ENCODE results near the gene ST6GAL1. TPM values are rescaled to one million over a fixed set of nuclear protein-coding genes. Genes with fewer than 3 reads are reported as not detected.

Gene ST6GAL1
- total and polyA plus RNA-seq, 2 experiments from 2014 or later = 17.6 to 65.1 TPM

- H3K9me3 Mint-ChIP-seq = peaks cover 7% of the 10 kb centered on the region; the same call in 2 of the 3 replicates
- DNase-seq (ENCODE audit: low spot score) = no peak
- TF ChIP-seq ZNF462 (CRISPR knock-in tag; IDR thresholded peaks at IDR 0.05) = no peak
- ATAC-seq = no peak
- Histone ChIP-seq H4K20me1 (replicated peaks; ENCODE audit: insufficient read depth) (0 out of 2 replicates have a peak, but pooled peaks cover 4% of the 10 kb centered on the region), H2AFZ (no peak overlapping the region), H3K4me2 (no peak overlapping the region), H3K4me1 (ENCODE audit: insufficient read depth) (peaks cover 15% of the 10 kb centered on the region), H3K27ac (ENCODE audit: low read depth) (no peak overlapping the region), H3K79me2 (replicated peaks; ENCODE audit: insufficient read depth) (peaks cover 4% of the 10 kb centered on the region; the same call in 1 of the 2 replicates), H3F3A (replicated peaks; ENCODE audit: low read depth) (no peaks in the 10 kb centered on the region), H3K4me3 (no peak overlapping the region), H3K9me2 (ENCODE audit: insufficient read depth) (no peaks in the 10 kb centered on the region; the same call in 1 of the 2 replicates), H3K36me3 (ENCODE audit: insufficient read depth) (0 out of 2 replicates have a peak, but pooled peaks cover 9% of the 10 kb centered on the region), H3K27me3 (ENCODE audit: insufficient read depth) (no peaks in the 10 kb centered on the region)
- no peak overlapping the region for H3K4me3 Mint-ChIP-seq
- no peak overlapping the region for H3K27ac Mint-ChIP-seq
- peaks cover 6% of the 10 kb centered on the region for H3K27me3 Mint-ChIP-seq (ENCODE audit: insufficient read depth, low read depth, poor library complexity)
- peaks cover 82% of the 10 kb centered on the region for H3K36me3 Mint-ChIP-seq (ENCODE audit: low read depth)
- peaks cover 30% of the 10 kb centered on the region for H3K4me1 Mint-ChIP-seq
Observed at GRCh38 chr3:186978712-186979111, 48.4 kb downstream of the ST6GAL1 start.

DNA sequence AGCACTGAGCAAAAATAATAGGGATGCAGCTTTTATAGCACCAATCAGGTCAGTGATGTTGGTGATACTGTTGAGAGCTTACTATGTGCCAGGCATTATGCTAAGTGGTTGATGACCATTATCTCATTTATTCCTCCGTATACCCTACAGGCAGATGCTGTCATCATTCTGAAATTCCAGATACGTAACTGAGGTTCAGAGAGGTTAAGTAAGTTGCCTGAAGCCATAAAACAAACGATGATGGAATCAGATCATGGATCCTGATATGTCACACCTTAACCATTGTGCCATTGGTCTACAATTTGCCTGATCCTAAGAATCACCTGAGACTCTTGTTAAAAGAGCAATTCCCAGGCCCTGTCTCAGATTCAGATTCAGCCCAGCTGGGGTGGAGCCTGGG lies 49.5 kb downstream of the ST6GAL1 start:
- peaks cover 77% of the 10 kb centered on the region for H3K36me3 Mint-ChIP-seq (ENCODE audit: low read depth)
- no peak overlapping the region for H3K27ac Mint-ChIP-seq
- H4K20me1 ChIP-seq (replicated peaks; ENCODE audit: insufficient read depth) = 0 out of 2 replicates have a peak, but pooled peaks cover 4% of the 10 kb centered on the region
- no peaks in the 10 kb centered on the region for H3K27me3 ChIP-seq (ENCODE audit: insufficient read depth)
- H3F3A ChIP-seq (replicated peaks; ENCODE audit: low read depth) = no peaks in the 10 kb centered on the region
- peaks cover 7% of the 10 kb centered on the region; the same call in 2 of the 3 replicates for H3K9me3 Mint-ChIP-seq
- H3K9me2 ChIP-seq (ENCODE audit: insufficient read depth) = no peaks in the 10 kb centered on the region; the same call in 1 of the 2 replicates
- no peak overlapping the region for H3K4me2 ChIP-seq
- ATAC-seq (no peak), DNase-seq (ENCODE audit: low spot score) (no peak)
- no peaks in the 10 kb centered on the region; the same call in 1 of the 2 replicates for H3K79me2 ChIP-seq (replicated peaks; ENCODE audit: insufficient read depth)
- H3K4me3 ChIP-seq = no peak overlapping the region
- no peak overlapping the region for H2AFZ ChIP-seq
- 0 out of 2 replicates have a peak, but pooled peaks cover 6% of the 10 kb centered on the region for H3K36me3 ChIP-seq (ENCODE audit: insufficient read depth)
- no peak overlapping the region for H3K4me3 Mint-ChIP-seq
- peaks cover 15% of the 10 kb centered on the region for H3K4me1 ChIP-seq (ENCODE audit: insufficient read depth)
- no peak overlapping the region for H3K27ac ChIP-seq (ENCODE audit: low read depth)
- H3K27me3 Mint-ChIP-seq (ENCODE audit: insufficient read depth, low read depth, poor library complexity) = peaks cover 9% of the 10 kb centered on the region
- peaks cover 36% of the 10 kb centered on the region for H3K4me1 Mint-ChIP-seq
- TF ChIP-seq POLR2AphosphoS5 (IDR thresholded peaks at IDR 0.05; ENCODE audit: low read depth) (no peak), ZNF462 (CRISPR knock-in tag; IDR thresholded peaks at IDR 0.05) (no peak), NANOG (IDR thresholded peaks at IDR 0.05; ENCODE audit: borderline replicate concordance) (no peak)
